Stimulated activated CD4-positive, alpha-beta T cell treated with anti-CD3 and anti-CD28 coated beads, Interleukin-4, amount 100 ng/mL, for 1 hour (primary cell): ENCODE data around the gene FREM1.

Experiments used
- DNase-seq: peaks from one replicate; pipeline ENCODE4 v3.0.0-alpha.2; 2020

FREM1 gene

GRCh38 chr9:14687042-14687719, 223.0 kb downstream of the FREM1 start:
- no peak for DNase-seq

GRCh38 chr9:14686168-14686567, 224.1 kb downstream of the FREM1 start:
- no peak for DNase-seq
